Fibroblast of lung (primary cell): ENCODE results near the gene TCEAL8.

Source experiments
- EZH2 ChIP-seq: IDR thresholded peaks from 2 replicates; pipeline ENCODE4 v1.5.1; 2012; ENCODE audit warnings: low read length, control low read depth, mild to moderate bottlenecking; ENCODE audit errors: missing control alignments
- TF ChIP-seq, protein P1 (sequence below), 2 donors: IDR thresholded peaks in 1 of 2; conservative IDR thresholded peaks in 1 of 2; 1 replicate in 1 of 2; 2 replicates in 1 of 2; pipeline ENCODE4 v1.5.1; 2011 to 2012; ENCODE audit warnings: low read length in 2 of 2, control low read depth in 1 of 2, inconsistent platforms in 1 of 2, low read depth in 1 of 2, mild to moderate bottlenecking in 1 of 2

DNA sequence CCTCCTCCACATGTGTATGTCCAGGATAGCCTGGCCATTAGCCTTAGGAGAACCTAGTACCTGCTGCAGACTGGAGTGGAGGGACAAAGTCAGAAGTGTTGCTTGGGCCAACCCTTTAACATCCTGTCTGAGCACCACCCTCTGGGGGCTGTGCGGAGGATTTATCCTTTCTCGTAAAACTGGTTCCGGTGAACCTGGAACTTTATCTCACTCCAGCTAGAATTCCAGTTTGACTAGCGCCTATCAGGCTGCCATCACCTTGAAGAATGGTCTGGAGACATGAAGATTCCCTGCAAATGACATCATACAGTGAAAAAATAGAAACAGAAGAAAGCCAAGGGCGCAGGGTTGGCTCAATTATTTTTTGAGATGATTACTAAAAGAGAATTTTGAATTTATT lies 4.0 kb downstream of the TCEAL8 start:
- TF ChIP-seq, protein P1, sequence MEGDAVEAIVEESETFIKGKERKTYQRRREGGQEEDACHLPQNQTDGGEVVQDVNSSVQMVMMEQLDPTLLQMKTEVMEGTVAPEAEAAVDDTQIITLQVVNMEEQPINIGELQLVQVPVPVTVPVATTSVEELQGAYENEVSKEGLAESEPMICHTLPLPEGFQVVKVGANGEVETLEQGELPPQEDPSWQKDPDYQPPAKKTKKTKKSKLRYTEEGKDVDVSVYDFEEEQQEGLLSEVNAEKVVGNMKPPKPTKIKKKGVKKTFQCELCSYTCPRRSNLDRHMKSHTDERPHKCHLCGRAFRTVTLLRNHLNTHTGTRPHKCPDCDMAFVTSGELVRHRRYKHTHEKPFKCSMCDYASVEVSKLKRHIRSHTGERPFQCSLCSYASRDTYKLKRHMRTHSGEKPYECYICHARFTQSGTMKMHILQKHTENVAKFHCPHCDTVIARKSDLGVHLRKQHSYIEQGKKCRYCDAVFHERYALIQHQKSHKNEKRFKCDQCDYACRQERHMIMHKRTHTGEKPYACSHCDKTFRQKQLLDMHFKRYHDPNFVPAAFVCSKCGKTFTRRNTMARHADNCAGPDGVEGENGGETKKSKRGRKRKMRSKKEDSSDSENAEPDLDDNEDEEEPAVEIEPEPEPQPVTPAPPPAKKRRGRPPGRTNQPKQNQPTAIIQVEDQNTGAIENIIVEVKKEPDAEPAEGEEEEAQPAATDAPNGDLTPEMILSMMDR (conservative IDR thresholded peaks at IDR 0.05 in 1 of 2, IDR thresholded peaks at IDR 0.05 in 1 of 2; ENCODE audit: low read depth in 1 of 2, low read length in 2 of 2): no peak
- TF ChIP-seq EZH2: no peak
